Right ventricle myocardium inferior (tissue), 1 donor: ENCODE measurements around the gene RABL2A. TPM values are rescaled to one million over a fixed set of nuclear protein-coding genes. Genes with fewer than 3 reads are reported as not detected.
"Not testable (repeated sequence)": the region's sequence is repeated elsewhere in the genome, so short reads cannot be mapped to it uniquely, and the experiment has no call there.

ENCODE experiments used
- ATAC-seq: fragments of 200-7000 bp; cut with Tn5 transposase; one replicate; pipeline ENCODE4 v1.9.1; 2020; ENCODE audit warnings: mild to moderate bottlenecking, moderate library complexity
- DNase-seq: peaks from one replicate; pipeline ENCODE4 v3.0.0; 2021; ENCODE audit errors: missing footprints
- intact Hi-C: fragments of 100-400 bp; cut with DNase I; formaldehyde crosslinking; loops from one replicate; pipeline ENCODE4 v1.11.0; 2022
- long read RNA-seq: library from polyadenylated mRNA; unstranded; transcript quantifications from one replicate; pipeline ENCODE4 v2.0.0, GENCODE V29; 2021
- total RNA-seq: library from RNA; stranded (reverse); fragmentation: NEBNext Ultra II Directional; extraction: Animal tissue kit (Norgen Biotek cat#: 25700); gene quantifications from one replicate; pipeline ENCODE4 v1.2.1, GENCODE V29; 2021
- donor health status: DM: no; HTN: yes; CAD: no; lungs with severe emphysema.

RABL2A gene
- 5.4 TPM for total RNA-seq
- long read RNA-seq, partial matches to known transcripts, result 1 of 3 reads
- long read RNA-seq, other reads (novel, unspliced or antisense), result 1 of 3 reads

DNA sequence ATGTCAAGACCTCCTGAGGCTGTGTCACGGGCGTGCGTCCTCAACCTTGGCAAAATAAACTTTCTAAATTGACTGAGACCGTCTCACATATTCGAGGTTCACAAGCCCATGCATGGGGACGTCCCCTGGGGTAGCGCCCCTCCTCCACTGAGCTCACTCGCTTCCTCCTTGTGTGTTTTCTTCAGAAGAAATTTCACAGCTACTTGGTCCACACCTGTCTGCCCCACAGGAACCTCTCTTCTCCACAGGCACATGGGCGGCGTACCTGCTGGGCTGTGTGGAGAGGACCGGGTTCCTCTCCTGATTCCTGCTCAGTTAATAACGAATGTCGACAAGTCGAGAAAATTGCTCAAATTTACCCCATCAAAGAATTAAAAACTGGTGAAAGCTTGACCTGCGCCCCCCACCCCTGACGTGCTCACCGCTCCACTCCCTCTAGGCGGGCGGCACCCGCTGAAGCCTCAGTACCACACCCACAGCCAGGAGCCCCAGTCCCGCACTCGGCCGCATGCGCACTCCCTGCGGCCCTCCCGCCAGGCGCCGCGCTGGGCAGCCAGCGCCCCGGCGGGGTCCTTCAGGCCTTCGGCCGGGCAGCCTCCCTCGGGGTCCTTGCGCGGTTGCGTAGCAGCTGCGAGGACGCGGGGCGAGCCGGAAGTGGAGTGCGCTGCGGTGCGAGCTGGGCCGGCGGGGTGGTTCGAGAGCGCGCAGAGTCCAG, at the start of gene RABL2A:
Gene RABL2A (plus strand): TSS at position 651 of the 715 bp plus-strand sequence. CDS start 1,341 bp downstream, outside the sequence.
- intact Hi-C loops, result loop anchor here (5.0 kb wide), 1 partner anchor 51 kb away; no protein-coding TSS in a partner anchor
- DNase-seq, result peak; percentile 90
- ATAC-seq, result peak; percentile 99

DNA sequence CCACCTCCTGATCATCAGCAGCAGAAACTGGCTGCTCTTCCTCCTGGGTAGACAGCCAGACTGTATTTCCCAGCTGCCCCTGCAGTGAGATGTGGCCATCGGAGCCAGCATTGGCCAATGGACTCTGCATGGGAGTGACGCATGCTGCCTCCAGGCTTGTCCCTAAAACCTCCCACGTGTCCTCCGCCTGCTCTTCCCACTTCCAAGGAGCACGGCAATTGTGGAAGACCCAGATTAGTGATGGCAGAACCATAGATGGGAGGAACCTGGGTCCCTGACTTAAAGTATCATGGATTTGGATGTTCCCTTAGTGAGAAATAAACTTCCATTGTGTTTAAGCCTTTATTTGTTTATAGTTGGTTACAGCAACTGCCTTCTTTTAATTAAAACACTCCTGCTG, 48.6 kb upstream of the RABL2A start:
- intact Hi-C loops, ATAC-seq: not testable (repeated sequence)
- peak; percentile 68 for DNase-seq

DNA sequence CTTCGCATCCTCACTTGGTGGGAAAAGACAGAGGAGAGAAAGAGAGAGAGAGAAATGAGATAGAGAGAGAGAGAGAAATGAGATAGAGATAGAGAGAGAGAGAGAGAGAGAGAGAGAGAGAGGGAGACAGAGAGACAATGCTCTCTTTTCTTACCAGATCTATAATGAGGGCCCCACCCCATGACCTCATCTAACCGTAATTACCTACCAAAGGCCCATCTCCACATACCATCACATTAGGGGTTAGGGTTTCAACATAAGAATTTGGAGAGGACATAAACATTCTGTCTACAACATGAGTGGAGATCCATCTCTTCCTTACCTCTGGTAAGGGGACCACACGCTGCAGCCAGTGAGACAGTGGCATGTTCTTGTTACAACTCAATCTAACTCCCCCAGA, 44.6 kb upstream of the RABL2A start:
- DNase-seq, ATAC-seq, intact Hi-C loops: not testable (repeated sequence)

DNA sequence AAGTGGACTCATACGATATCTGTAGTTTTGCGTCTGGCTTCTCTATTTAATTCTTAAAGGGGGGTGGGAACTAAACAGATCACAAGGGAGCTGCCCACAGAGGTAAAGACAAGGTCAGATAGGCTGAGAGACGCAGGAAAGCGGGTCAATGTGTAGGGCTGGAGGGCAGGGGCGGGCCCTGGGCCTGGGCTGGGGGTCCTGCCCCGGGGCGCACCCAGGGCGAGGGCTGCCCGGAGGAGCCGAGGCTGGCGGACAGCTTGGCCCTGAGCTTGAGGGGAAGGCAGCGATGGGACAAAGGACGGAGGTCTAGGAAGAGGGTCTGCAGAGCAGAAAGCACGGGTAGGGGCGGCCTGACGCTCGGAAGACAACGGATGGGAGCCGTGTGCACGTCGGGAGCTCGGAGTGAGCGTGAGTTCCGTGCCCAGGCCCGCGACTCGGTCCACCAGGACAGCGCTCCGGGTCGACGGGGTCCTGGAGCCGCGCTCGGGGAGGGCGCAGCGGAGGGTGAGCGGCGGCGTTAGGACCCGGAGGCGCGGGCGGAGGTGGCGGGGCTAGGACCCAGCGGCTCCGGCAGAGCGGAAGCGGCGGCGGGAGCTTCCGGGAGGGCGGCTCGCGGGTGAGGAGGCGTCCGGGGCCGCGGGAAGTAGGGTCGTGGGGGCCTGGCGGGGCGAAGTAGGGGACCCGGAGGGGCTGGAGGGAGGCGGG, 43.4 kb upstream of the RABL2A start:
- ATAC-seq, intact Hi-C loops: not testable (repeated sequence)
- DNase-seq, result peak; percentile 92

DNA sequence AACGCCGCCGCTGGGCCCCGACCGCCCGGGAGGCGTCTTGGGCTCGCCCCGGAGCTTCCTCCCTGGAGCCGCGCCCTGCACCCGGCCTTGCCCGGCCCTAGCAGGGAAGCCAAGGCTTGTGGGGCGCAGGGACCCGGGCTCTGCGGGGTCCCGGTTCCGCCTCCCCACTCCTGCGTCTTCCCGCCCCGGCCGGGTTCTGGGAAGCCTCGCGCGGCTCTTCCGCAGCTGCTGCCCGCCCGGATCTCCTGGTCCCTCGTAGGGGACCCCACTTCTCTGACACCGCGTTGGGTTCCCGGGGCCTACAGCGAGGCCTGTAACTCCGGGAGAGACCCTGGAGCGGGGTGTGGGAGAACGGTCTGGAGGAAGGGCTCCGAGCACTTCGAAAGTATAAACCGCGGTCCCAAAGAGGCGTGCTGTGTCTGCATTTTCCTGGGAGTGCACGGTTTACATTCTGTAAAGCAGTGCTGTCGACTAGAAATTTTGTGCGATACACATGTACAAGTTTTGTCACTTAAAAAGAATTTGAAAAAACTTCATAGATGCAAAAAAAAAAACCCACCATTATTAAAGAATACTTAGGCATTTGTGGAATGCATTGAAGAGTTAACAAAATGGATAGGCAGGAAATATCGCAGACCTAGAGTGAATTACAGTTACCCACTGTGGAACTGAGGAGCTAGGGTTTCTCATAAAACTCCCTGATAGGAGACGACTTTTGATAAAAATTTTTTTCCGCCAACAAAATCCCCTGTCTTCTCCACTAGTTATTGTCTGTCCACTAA, 42.6 kb upstream of the RABL2A start:
- ATAC-seq, intact Hi-C loops, DNase-seq: not testable (repeated sequence)

DNA sequence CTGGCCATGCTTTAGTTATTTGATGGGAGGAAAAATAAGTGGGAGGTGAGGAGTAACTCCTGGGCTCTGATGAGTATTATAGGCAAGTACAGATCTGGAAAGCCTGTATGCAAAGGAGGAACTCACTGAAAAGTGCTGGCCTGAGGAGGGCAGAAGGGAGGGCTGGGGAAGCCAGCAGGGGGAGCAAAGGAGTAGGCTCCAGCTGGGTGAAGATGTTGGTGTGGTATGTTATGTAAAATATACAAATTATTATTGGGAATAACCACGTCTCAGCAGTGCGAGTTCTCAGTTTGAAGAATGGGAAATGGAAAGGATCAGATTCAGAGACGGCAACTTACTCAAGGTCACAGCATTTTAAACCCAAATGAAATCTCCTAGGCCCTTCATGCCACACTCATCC, 39.9 kb upstream of the RABL2A start:
- ATAC-seq, intact Hi-C loops, DNase-seq: not testable (repeated sequence)

DNA sequence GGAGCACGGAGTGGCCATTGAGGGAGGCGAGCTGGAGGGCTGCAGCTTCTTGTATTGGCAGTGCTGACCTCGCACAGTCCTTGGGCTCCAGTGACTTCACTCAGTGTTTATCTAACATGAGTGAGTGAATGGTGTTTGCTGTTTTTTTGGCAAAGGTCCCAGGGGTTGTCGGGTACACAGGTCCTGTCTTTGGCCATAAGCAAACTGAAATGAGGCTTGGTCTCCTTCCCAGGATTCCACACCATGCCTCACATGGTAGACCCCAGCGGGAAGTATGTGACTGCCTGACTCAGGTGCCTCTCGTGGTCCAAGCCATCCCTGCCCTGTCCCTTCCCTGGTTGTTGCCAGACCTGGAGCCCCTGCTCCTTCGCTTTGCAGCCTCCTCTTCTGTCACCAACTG, 37.5 kb upstream of the RABL2A start:
- ATAC-seq, intact Hi-C loops, DNase-seq: not testable (repeated sequence)

DNA sequence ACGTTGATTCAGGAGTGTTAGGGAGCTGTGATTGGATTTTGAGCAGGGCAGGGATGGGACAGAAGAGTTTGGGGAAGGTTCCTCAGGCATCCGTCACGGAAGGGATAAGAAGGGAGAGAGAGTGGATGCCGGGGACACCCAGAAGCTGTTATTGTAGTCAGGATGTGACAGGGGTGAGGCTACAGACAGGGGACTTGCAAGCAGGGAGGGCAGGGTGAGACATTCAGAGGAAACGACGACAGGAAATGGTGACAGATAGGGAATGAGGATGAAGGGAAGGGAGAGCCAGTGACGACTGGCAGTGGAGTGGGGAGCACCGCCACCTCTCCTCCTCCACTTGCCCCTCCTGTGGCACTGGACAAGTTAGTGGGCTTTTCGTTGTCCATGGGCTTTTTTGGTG, 35.1 kb upstream of the RABL2A start:
- ATAC-seq, DNase-seq, intact Hi-C loops: not testable (repeated sequence)

DNA sequence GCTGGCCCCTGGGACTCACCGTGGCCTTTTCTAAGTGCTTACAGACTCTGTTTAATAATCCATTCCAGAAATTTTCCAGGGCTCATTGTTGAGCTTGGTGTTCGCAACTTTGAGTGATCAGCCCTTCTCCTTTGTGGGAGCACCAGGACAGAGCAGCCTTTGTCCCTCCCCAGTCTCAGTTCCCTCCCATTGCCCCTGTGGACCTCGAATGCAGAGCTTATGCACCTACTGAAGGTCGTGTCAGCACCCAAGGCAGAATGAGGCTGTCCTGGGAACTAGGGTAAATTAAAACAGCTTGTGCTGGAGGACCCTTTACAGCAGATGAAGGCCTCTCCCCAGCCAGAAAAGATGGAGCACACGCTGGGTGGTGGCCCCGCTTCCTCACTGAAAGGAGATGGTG, 33.8 kb upstream of the RABL2A start:
- DNase-seq, intact Hi-C loops, ATAC-seq: not testable (repeated sequence)

DNA sequence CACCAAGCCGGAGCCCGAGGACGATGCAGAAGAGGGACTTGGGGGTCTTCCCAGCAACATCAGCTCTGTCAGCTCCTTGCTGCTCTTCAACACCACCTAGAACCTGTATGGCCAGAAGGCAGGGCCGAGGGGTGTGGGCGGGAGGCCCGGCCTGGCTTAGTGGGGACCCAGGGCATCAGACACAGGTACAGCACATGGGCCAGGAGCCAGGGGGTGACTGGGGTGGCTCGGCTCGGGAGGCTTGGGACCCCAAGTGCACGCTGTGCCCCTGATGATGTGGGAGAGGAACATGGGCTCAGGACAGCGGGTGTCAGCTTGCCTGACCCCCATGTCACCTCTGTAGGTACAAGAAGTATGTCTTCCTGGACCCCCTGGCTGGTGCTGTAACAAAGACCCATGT, 31.3 kb upstream of the RABL2A start:
- DNase-seq, ATAC-seq, intact Hi-C loops: not testable (repeated sequence)

DNA sequence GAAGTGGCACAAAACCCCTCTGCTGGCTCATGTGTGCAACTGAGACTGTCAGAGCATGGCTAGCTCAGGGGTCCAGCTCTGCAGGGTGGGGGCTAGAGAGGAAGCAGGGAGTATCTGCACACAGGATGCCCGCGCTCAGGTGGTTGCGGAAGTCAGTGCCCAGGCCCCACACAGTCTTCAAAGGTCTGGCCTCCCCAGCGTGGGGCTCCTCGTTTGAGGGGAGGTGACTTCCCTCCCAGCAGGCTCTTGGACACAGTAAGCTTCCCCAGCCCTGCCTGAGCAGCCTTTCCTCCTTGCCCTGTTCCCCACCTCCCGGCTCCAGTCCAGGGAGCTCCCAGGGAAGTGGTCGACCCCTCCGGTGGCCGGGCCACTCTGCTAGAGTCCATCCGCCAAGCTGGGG, 29.9 kb upstream of the RABL2A start:
- ATAC-seq, intact Hi-C loops, DNase-seq: not testable (repeated sequence)

DNA sequence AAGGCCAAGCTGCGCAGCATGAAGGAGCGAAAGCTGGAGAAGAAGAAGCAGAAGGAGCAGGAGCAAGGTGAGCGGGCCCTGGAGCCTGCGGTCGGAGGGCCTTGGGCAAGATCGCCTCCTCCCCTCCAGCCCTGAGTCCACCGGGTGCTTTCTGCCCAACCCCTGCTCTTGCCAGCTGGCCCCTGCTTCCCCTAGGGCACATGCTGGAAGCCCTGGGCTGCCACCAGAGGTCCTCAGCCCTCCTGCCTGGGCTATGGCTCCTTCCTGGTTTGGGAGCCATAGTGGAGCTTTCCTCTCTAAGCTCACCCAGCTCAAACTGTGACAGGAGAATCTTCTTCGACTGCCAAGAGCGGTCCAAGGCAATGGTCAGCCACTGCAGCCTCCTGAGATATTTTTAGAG, 29.5 kb upstream of the RABL2A start:
- DNase-seq, ATAC-seq, intact Hi-C loops: not testable (repeated sequence)

DNA sequence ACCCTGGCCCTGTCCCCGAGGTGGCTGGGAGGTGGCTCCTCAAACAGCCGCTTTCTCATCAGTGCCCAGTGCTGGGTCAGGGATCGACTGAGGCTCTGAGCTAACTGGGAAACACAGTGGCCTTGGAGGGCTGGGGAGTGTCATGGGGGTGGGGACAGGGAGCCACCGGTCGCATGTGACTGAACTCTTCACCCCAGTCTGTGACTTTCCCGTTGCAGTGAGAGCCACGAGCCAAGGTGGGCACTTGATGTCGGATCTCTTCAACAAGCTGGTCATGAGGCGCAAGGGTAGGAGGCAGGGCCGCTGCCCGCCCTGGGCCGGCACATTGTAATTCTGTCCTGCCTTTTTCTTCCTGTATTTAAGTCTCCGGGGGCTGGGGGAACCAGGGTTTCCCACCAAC, 28.9 kb upstream of the RABL2A start:
- ATAC-seq, DNase-seq, intact Hi-C loops: not testable (repeated sequence)

DNA sequence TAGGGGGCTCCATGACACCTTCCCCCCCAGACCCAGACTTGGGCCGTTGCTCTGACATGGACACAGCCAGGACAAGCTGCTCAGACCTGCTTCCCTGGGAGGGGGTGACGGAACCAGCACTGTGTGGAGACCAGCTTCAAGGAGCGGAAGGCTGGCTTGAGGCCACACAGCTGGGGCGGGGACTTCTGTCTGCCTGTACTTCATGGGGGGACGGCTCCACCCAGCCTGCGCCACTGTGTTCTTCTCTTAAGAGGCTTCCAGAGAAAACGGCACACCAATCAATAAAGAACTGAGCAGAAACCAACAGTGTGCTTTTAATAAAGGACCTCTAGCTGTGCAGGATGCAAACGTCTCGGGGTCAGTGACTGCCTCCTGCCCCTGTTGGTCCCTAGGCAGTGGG, 28.3 kb upstream of the RABL2A start:
- DNase-seq, intact Hi-C loops, ATAC-seq: not testable (repeated sequence)

DNA sequence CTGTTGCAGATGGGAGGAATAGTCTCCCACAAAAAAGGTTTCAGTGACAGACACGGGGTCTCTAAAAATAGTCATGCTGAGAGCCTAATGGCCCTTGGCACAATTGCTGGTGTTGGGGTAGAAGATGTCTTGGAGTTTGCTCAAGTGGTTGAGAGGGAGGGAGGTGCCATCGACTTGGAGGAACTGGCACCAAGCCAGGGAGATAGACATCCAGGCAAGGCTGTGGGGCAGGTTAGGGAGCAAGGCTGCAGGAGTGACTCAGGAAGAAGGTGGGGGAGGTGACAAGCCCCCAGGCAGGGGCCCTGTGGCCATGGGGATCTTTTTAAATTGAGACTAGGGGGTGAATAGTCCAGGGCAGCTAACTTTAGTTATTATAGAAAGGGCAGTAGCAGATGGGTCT, 27.9 kb upstream of the RABL2A start:
- ATAC-seq, DNase-seq, intact Hi-C loops: not testable (repeated sequence)

DNA sequence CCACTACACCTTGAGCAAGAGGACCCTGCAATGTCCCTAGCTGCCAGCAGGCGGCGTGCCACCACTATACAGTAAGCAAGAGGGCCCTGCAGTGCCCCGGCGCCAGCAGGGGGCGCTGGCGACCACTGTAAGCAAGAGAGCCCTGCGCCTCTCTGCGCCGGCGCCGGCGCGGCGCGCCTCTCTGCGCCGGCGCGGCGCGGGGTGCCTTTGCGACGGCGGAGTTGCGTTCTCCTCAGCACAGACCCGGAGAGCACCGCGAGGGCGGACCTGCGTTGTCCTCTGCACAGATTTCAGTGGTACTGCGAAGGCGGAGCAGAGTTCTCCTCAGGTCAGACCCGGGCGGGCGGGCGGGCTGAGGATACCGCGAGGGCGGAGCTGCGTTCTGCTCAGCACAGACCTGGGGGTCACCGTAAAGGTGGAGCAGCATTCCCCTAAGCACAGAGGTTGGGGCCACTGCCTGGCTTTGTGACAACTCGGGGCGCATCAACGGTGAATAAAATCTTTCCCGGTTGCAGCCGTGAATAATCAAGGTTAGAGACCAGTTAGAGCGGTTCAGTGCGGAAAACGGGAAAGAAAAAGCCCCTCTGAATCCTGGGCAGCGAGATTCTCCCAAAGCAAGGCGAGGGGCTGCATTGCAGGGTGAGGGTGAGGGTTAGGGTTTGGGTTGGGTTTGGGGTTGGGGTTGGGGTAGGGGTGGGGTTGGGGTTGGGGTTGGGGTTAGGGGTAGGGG, 24.9 kb upstream of the RABL2A start:
- ATAC-seq, intact Hi-C loops: not testable (repeated sequence)
- DNase-seq, result peak; percentile 79

DNA sequence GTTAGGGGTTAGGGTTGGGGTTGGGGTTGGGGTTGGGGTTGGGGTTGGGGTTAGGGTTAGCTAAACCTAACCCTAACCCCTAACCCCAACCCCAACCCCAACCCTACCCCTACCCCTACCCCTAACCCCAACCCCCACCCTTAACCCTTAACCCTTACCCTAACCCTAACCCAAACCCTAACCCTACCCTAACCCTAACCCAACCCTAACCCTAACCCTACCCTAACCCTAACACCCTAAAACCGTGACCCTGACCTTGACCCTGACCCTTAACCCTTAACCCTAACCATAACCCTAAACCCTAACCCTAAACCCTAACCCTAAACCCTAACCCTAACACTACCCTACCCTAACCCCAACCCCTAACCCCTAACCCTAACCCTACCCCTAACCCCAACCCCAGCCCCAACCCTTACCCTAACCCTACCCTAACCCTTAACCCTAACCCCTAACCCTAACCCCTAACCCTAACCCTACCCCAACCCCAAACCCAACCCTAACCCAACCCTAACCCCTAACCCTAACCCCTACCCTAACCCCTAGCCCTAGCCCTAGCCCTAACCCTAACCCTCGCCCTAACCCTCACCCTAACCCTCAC, 24.1 kb upstream of the RABL2A start:
- ATAC-seq, result peak; percentile 84
- intact Hi-C loops, result no loop called here
- DNase-seq, result no peak
